Activated B cell treated with CpG ODN at 0.5 μM for 24 hours (primary cell): ENCODE results near the gene KSR2. TPM values are rescaled to one million over a fixed set of nuclear protein-coding genes. Genes with fewer than 3 reads are reported as not detected.

Source experiments
- ATAC-seq: fragments of 200-7000 bp; cut with Tn5 transposase; one replicate; pipeline ENCODE4 v1.10.0; 2021; ENCODE audit warnings: low read depth, mild to moderate bottlenecking, moderate library complexity
- CTCF ChIA-PET: fragments of 350-600 bp; sonication (Branson Sonifier 250); formaldehyde crosslinking; loops from one replicate; lab custom pipeline; 2021; ENCODE audit warnings: antibody characterized with exemption; lab: Charles Lee
- POLR2A ChIA-PET: fragments of 350-600 bp; sonication (Branson Sonifier 250); formaldehyde crosslinking; loops from one replicate; lab custom pipeline; 2021; ENCODE audit warnings: antibody characterized with exemption; lab: Charles Lee
- DNase-seq: peaks from one replicate; pipeline ENCODE4 v3.0.0; 2022
- H3K27ac Mint-ChIP-seq: one replicate; pipeline ENCODE4 v1.8.0; 2020; ENCODE audit warnings: mixed read lengths
- H3K27me3 Mint-ChIP-seq: one replicate; pipeline ENCODE4 v1.8.0; 2021; ENCODE audit warnings: mixed read lengths
- H3K36me3 Mint-ChIP-seq: one replicate; pipeline ENCODE4 v1.8.0; 2021; ENCODE audit warnings: low read depth, mixed read lengths
- H3K4me1 Mint-ChIP-seq: one replicate; pipeline ENCODE4 v1.8.0; 2021; ENCODE audit warnings: mixed read lengths
- H3K4me3 Mint-ChIP-seq: one replicate; pipeline ENCODE4 v1.8.0; 2020; ENCODE audit warnings: mild to moderate bottlenecking, mixed read lengths
- H3K9me3 Mint-ChIP-seq: one replicate; pipeline ENCODE4 v1.8.0; 2020; ENCODE audit warnings: mixed read lengths
- CTCF ChIP-seq: fragments of 200-600 bp; IDR thresholded peaks from one replicate; pipeline ENCODE4 v1.8.0; 2022; ENCODE audit warnings: antibody characterized with exemption, mild to moderate bottlenecking
- intact Hi-C: fragments of 100-400 bp; cut with micrococcal nuclease; formaldehyde crosslinking; loops from one replicate; pipeline ENCODE4 v1.15.1; 2024
- total RNA-seq: library from RNA; stranded (reverse); gene quantifications from 2 replicates; pipeline ENCODE4 v1.2.3, GENCODE V29; 2022

KSR2 gene
- total RNA-seq, 1 donor from 2014 or later, result not detected

GRCh38 chr12:117914686-117915085 lies 54.1 kb downstream of the KSR2 start:
- ChIA-PET CTCF (no interaction called here), POLR2A (no interaction called here)
- no peak overlapping the region for H3K4me3 Mint-ChIP-seq
- H3K27me3 Mint-ChIP-seq, result no peaks in the 10 kb centered on the region
- H3K27ac Mint-ChIP-seq, result no peak overlapping the region
- no peaks in the 10 kb centered on the region for H3K4me1 Mint-ChIP-seq
- intact Hi-C loops, result no loop called here
- no peaks in the 10 kb centered on the region for H3K36me3 Mint-ChIP-seq
- ATAC-seq (no peak), DNase-seq (no peak)
- peaks cover 13% of the 10 kb centered on the region for H3K9me3 Mint-ChIP-seq
- TF ChIP-seq CTCF, result no peak

GRCh38 chr12:117912756-117913155 lies 56.0 kb downstream of the KSR2 start:
- Mint-ChIP-seq H3K36me3 (no peaks in the 10 kb centered on the region), H3K27ac (no peak overlapping the region), H3K27me3 (no peaks in the 10 kb centered on the region), H3K4me3 (no peak overlapping the region), H3K9me3 (peaks cover 13% of the 10 kb centered on the region), H3K4me1 (no peaks in the 10 kb centered on the region)
- ChIA-PET POLR2A (no interaction called here), CTCF (no interaction called here)
- no peak for TF ChIP-seq CTCF
- no peak for DNase-seq
- no peak for ATAC-seq
- intact Hi-C loops, result no loop called here

GRCh38 chr12:117908411-117908810 lies 60.4 kb downstream of the KSR2 start:
- POLR2A ChIA-PET, result no interaction called here
- TF ChIP-seq CTCF, result no peak

GRCh38 chr12:117907108-117907689 lies 61.6 kb downstream of the KSR2 start:
- TF ChIP-seq CTCF, result no peak
- ChIA-PET POLR2A (no interaction called here), CTCF (no interaction called here)
- ATAC-seq (no peak), DNase-seq (no peak)
- Mint-ChIP-seq H3K4me1 (no peaks in the 10 kb centered on the region), H3K36me3 (no peaks in the 10 kb centered on the region), H3K9me3 (peaks cover 11% of the 10 kb centered on the region), H3K27ac (no peak overlapping the region), H3K4me3 (no peak overlapping the region), H3K27me3 (no peaks in the 10 kb centered on the region)
- intact Hi-C loops, result no loop called here

More at GRCh38 chr12:117908411-117908810, 60.4 kb downstream of the KSR2 start:
- ATAC-seq (no peak), DNase-seq (no peak)
- intact Hi-C loops, result no loop called here
- H3K27ac Mint-ChIP-seq, result no peak overlapping the region
- H3K27me3 Mint-ChIP-seq, result no peaks in the 10 kb centered on the region
- CTCF ChIA-PET, result no interaction called here
- H3K4me1 Mint-ChIP-seq, result no peaks in the 10 kb centered on the region
- H3K36me3 Mint-ChIP-seq, result no peaks in the 10 kb centered on the region
- no peak overlapping the region for H3K4me3 Mint-ChIP-seq
- peaks cover 11% of the 10 kb centered on the region for H3K9me3 Mint-ChIP-seq

- Mint-ChIP-seq H3K27me3 (no peaks in the 10 kb centered on the region), H3K36me3 (no peaks in the 10 kb centered on the region), H3K9me3 (peaks cover 7% of the 10 kb centered on the region), H3K4me3 (no peak overlapping the region), H3K27ac (no peak overlapping the region), H3K4me1 (no peaks in the 10 kb centered on the region)
- ChIA-PET CTCF (no interaction called here), POLR2A (no interaction called here)
- no peak for ATAC-seq
- no peak for DNase-seq
- intact Hi-C loops, result no loop called here
- TF ChIP-seq CTCF, result no peak
These were observed 64.7 kb downstream of the KSR2 start for GRCh38 chr12:117904051-117904450.
